Ovary (tissue), 3 donors: ENCODE results near the gene CGN.

Experiments used
- CTCF ChIP-seq, 3 donors: fragments of 450-650 bp in 2 of 3; fragments of 200-600 bp in 1 of 3; IDR thresholded peaks; one replicate each; pipeline versions ENCODE4 v1.5.1 to v1.8.0; 2016 to 2022; ENCODE audit warnings: antibody characterized with exemption in 3 of 3, mild to moderate bottlenecking in 1 of 3
- EP300 ChIP-seq: sonication (generic); formaldehyde crosslinking; IDR thresholded peaks from one replicate; pipeline ENCODE4 v1.6.1; 2017; ENCODE audit warnings: antibody characterized with exemption
- POLR2A ChIP-seq: fragments of 450-650 bp; IDR thresholded peaks from one replicate; pipeline ENCODE4 v1.6.1; 2017; ENCODE audit warnings: antibody characterized with exemption, mild to moderate bottlenecking, moderate library complexity
- donor health status: DM: no; HTN: no; CAD: no.

DNA sequence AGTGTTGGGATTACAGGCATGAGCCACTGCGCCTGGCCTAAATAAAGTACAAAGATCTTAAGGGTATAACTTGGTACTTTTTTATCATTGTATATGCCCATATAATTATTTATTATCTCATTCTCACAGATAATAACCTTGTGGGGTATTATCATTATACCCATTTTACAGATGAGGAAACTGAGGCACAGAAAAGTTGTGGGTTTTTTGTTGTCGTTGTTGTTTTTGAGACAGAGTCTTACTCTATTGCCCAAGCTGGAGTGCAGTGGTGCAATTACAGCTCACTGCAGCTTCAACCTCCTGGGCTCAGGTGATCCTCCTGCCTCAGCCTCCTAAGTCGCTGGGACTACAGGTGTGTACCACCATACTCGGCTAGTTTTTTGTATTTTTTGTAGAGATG is 4.1 kb downstream of the CGN start:
- TF ChIP-seq CTCF (IDR thresholded peaks at IDR 0.05) (no peak), EP300 (no peak), POLR2A (no peak)
